ENCODE data around the gene CAV2. TPM values are rescaled to one million over a fixed set of nuclear protein-coding genes. Genes with fewer than 3 reads are reported as not detected.

Gene CAV2
- total and polyA plus RNA-seq, 2 of the 8 experiments (the other 6 are each of a cell fraction or from before 2014, with no cell fraction given): 2.8 to 4.7 TPM

DNA sequence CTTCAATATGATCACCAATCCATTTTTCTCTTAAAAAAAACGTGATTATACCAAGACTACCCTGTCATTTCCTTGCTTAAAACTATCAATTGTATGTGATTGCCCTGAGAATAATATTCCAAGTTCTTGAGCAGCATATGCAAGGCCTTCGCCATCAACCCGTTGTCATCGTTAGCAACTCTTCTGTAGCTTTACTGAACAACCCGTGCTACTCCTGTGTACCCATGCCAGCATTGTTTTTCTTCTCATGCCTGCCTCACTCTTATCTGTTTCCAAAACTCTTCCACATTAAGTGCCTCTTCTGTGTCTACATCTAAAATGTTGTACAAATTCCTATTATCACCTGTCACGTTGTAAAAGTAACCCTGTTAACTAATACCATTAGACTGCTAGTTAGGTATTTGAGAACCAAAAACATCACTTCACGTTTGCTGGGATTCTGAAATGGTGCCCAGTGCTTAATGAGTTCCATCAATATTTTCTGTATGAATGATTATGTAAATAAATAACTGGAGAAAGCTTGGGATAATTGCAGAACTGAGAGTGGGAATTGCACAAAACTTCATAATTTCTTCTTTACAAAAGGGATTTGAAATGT lies 10.5 kb downstream of the CAV2 start (continued):
- TF ChIP-seq RAD21 (IDR thresholded peaks at IDR 0.05 in 1 of 2, conservative IDR thresholded peaks at IDR 0.05 in 1 of 2; ENCODE audit: low read depth in 2 of 2, low read length in 2 of 2): no peak
- no peak for TF ChIP-seq EZH2 (IDR thresholded peaks at IDR 0.05; ENCODE audit: low read depth, low read length, severe bottlenecking)
